ENCODE results near the gene TCF12. TPM values are rescaled to one million over a fixed set of nuclear protein-coding genes. Genes with fewer than 3 reads are reported as not detected.

TCF12 gene
- total and polyA plus RNA-seq, 2 of the 8 experiments (the other 6 are each of a cell fraction or from before 2014, with no cell fraction given) = 85.8 to 101 TPM

GRCh38 chr15:57323806-57324589, 405.6 kb downstream of the TCF12 start (continued):
- TF ChIP-seq NANOG (IDR thresholded peaks at IDR 0.05; ENCODE audit: insufficient read depth, low read depth, low read length, poor library complexity, severe bottlenecking) = no peak
- no peak for TF ChIP-seq SIRT6 (IDR thresholded peaks at IDR 0.05; ENCODE audit: low read length)
- no peak for TF ChIP-seq SP1 (IDR thresholded peaks at IDR 0.05; ENCODE audit: low read depth, low read length)
- no peak for TF ChIP-seq EZH2 (IDR thresholded peaks at IDR 0.05; ENCODE audit: low read depth, low read length, severe bottlenecking)
- no peak for TF ChIP-seq SRF (IDR thresholded peaks at IDR 0.05; ENCODE audit: low read depth, low read length)
- TF ChIP-seq POU5F1 (IDR thresholded peaks at IDR 0.05; ENCODE audit: low read depth, low read length) = no peak
- TF ChIP-seq BACH1 (IDR thresholded peaks at IDR 0.05; ENCODE audit: low read length) = no peak
- TF ChIP-seq, protein P1, sequence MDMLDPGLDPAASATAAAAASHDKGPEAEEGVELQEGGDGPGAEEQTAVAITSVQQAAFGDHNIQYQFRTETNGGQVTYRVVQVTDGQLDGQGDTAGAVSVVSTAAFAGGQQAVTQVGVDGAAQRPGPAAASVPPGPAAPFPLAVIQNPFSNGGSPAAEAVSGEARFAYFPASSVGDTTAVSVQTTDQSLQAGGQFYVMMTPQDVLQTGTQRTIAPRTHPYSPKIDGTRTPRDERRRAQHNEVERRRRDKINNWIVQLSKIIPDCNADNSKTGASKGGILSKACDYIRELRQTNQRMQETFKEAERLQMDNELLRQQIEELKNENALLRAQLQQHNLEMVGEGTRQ (IDR thresholded peaks at IDR 0.05; ENCODE audit: low read length) = no peak
- TF ChIP-seq BRCA1 (IDR thresholded peaks at IDR 0.05; ENCODE audit: low read depth, low read length) = no peak
